ENCODE measurements around the gene CACNA2D3.
"Not testable (repeated sequence)": the region's sequence is repeated elsewhere in the genome, so short reads cannot be mapped to it uniquely, and the experiment has no call there.

CACNA2D3 gene

GRCh38 chr3:54954022-54954421 is 831.7 kb downstream of the CACNA2D3 start:
- DNase-seq: no peak

- DNase-seq: no peak
These were observed 832.2 kb downstream of the CACNA2D3 start for GRCh38 chr3:54954521-54954920.

GRCh38 chr3:54955496-54955895 is 833.1 kb downstream of the CACNA2D3 start:
- DNase-seq: no peak

- DNase-seq: no peak
These were observed 833.6 kb downstream of the CACNA2D3 start for GRCh38 chr3:54955941-54956340.

- DNase-seq: no peak
These were observed 835.4 kb downstream of the CACNA2D3 start for GRCh38 chr3:54957711-54958110.

- no peak for DNase-seq
These were observed 837.7 kb downstream of the CACNA2D3 start for GRCh38 chr3:54960082-54960481.

GRCh38 chr3:54960701-54961100 is 838.3 kb downstream of the CACNA2D3 start:
- no peak for DNase-seq

- no peak for DNase-seq
These were observed 839.8 kb downstream of the CACNA2D3 start for GRCh38 chr3:54962200-54962599.

- DNase-seq: no peak
These were observed 841.3 kb downstream of the CACNA2D3 start for GRCh38 chr3:54963641-54964040.

- DNase-seq: no peak
These were observed 841.7 kb downstream of the CACNA2D3 start for GRCh38 chr3:54964081-54964480.

- no peak for DNase-seq
These were observed 843.4 kb downstream of the CACNA2D3 start for GRCh38 chr3:54965746-54966145.

- no peak for DNase-seq
These were observed 844.6 kb downstream of the CACNA2D3 start for GRCh38 chr3:54966979-54967378.

- no peak for DNase-seq
These were observed 845.4 kb downstream of the CACNA2D3 start for GRCh38 chr3:54967731-54968161.

- DNase-seq: no peak
These were observed 846.3 kb downstream of the CACNA2D3 start for GRCh38 chr3:54968546-54969172.

- DNase-seq: no peak
These were observed 847.3 kb downstream of the CACNA2D3 start for GRCh38 chr3:54969652-54970051.

GRCh38 chr3:54970895-54971294 is 848.5 kb downstream of the CACNA2D3 start:
- no peak for DNase-seq

GRCh38 chr3:54977439-54977838 is 855.1 kb downstream of the CACNA2D3 start:
- DNase-seq: no peak

GRCh38 chr3:54977946-54978345 is 855.6 kb downstream of the CACNA2D3 start:
- DNase-seq: not testable (repeated sequence)

- no peak for DNase-seq
These were observed 860.5 kb downstream of the CACNA2D3 start for GRCh38 chr3:54982807-54983206.

GRCh38 chr3:54983266-54984099 is 861.1 kb downstream of the CACNA2D3 start:
- DNase-seq: no peak

- DNase-seq: no peak
These were observed 863.5 kb downstream of the CACNA2D3 start for GRCh38 chr3:54985856-54986255.

GRCh38 chr3:54986294-54986693 is 863.9 kb downstream of the CACNA2D3 start:
- no peak for DNase-seq

- no peak for DNase-seq
These were observed 865.4 kb downstream of the CACNA2D3 start for GRCh38 chr3:54987719-54988118.

GRCh38 chr3:54988302-54988837 is 866.0 kb downstream of the CACNA2D3 start:
- no peak for DNase-seq
